Effector CD8-positive, alpha-beta T cell (primary cell): ENCODE results near the gene CHEK1.
"Not testable (repeated sequence)": the region's sequence is repeated elsewhere in the genome, so short reads cannot be mapped to it uniquely, and the experiment has no call there.

Experiments
- DNase-seq: peaks from one replicate; lab custom pipeline; 2025; lab: John Stamatoyannopoulos, UW

Gene CHEK1

DNA sequence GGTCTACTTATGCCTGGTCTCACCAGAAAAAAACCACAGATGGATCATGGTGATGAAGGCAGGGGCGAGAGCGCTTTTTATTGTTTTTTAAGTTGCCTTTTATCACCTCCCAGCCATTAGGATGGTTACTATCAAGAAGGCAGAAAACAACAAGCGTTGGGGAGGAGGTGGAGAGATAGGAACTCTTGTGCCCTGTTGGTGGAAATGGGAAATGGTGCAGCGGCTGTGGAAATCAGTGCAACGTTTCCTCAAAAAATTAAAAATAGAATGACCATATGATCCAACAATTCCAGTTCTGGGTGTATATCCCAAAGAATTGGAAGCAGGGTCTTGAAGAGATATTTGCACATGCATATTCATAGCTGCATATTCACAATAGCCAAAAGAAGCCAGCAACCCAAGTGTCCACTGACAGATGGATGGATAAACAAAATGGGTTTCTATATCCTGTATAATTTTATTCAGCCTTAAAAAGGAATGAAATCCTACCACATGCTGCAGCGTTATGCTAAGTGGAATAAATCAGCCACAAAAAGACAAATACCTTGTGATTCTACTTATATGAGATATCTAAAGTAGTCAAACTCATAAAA lies 76.2 kb downstream of the CHEK1 start:
- no peak for DNase-seq

GRCh38 chr11:125701858-125702621 lies 77.1 kb downstream of the CHEK1 start:
- DNase-seq = no peak

GRCh38 chr11:125704686-125705085 lies 79.7 kb downstream of the CHEK1 start:
- not testable (repeated sequence) for DNase-seq

GRCh38 chr11:125720781-125721180 lies 95.8 kb downstream of the CHEK1 start:
- no peak for DNase-seq

DNA sequence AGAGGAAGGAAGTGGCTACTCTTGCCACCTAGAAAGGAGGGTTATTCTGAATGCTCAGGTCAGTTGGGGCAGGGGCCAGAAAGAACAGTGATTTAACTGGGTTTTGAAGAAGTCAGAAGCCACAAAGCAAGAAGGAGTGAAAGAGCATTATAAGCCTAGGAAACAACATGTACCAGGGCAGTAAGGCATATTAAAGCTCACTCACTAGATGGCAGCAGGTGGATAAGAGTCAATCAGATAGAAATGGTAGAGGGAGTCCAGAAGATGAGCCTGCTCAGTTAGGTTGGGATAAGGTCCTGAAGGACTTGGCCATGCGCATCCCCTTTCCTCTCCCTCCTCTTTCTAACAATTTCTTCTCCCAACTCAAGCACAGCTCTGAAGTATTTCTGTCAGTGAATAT lies 99.2 kb downstream of the CHEK1 start:
- no peak for DNase-seq
